GM12891 (cell line): Measurements from ENCODE around the gene RRM2.

Source experiments
- POLR2A ChIP-seq: IDR thresholded peaks from 2 replicates; pipeline ENCODE4 v1.6.1; 2011; ENCODE audit warnings: low read depth, low read length, control low read depth
- POLR2AphosphoS5 ChIP-seq: IDR thresholded peaks from 2 replicates; pipeline ENCODE4 v1.6.1; 2011; ENCODE audit warnings: low read depth, low read length, control low read depth
- TAF1 ChIP-seq: IDR thresholded peaks from 2 replicates; pipeline ENCODE4 v1.6.1; 2011; ENCODE audit warnings: low read depth, low read length, control low read depth

- TF ChIP-seq POLR2AphosphoS5 (no peak), TAF1 (no peak), POLR2A (no peak)
These were observed 41.8 kb upstream of the RRM2 start for GRCh38 chr2:10080536-10081304.
